ENCODE results near the gene CLPTM1.
"Not testable (repeated sequence)": the region's sequence is repeated elsewhere in the genome, so short reads cannot be mapped to it uniquely, and the experiment has no call there.

DNA sequence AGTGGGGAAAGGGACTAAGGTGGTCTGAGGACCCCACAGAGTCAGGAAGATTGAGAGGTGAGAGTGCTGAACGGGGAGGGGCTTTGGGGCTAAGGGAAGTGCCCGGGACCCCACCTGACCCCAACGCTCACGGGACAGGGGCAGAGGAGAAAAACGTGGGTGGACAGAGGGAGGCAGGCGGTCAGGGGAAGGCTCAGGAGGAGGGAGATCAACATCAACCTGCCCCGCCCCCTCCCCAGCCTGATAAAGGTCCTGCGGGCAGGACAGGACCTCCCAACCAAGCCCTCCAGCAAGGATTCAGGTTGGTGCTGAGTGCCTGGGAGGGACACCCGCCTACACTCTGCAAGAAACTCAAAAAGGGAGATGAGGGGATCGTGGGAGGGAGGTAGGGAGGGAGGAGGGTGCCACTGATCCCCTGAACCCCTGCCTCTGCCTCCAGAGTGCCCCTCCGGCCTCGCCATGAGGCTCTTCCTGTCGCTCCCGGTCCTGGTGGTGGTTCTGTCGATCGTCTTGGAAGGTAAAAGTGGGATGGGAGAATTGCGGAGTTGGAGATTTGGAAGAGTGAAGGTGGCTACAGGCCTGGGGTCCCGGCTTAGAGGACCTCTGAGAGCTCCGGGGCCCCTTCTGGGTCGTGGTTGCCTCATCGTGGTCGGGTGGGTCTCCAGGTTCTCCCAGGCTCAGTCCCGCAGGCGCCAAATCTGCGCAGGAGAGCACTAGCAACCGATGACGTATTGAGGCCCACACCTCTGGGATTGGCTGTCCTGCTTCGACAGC, 40.6 kb upstream of the CLPTM1 start, which contains the start of gene APOC1:
- TF ChIP-seq CTCF (IDR thresholded peaks at IDR 0.05; ENCODE audit: insufficient read depth, low read length, poor library complexity, severe bottlenecking); EZH2phosphoT487 (conservative IDR thresholded peaks at IDR 0.05; ENCODE audit: low read length): not testable (repeated sequence)

Data from SU-DHL-6 (cell line).